ENCODE measurements around the gene KIRREL3.

DNA sequence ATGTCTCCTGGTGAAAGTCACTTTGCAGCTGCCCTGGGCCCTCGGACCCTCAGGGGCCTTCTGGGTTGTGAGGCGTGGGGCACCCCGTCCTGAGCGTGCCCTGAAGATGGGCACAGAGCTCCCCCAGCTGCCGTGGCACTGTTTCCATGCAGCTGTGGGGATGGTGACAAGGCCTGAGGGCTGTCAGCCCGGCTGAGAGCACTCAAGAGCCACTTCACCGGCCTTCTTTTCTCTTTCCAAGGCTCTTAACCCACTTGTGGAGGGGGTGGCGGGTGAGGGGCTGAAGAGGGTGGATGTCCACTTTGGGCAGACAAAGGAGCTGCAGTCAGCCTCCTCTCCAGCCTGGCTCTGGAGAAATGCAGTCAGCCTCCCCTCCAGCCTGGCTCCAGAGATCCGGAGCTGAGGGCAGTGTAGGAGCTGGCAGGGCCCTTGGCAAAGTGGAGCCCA is 405.6 kb downstream of the KIRREL3 start:
- TF ChIP-seq YY1 (IDR thresholded peaks at IDR 0.05; ENCODE audit: insufficient read depth, insufficient read length) (no peak), SUZ12 (IDR thresholded peaks at IDR 0.05; ENCODE audit: extremely low read depth, insufficient read depth, insufficient read length) (no peak)

Measured in NT2/D1 (cell line).